GM12878 (cell line): ENCODE measurements around the gene CCL4. TPM values are rescaled to one million over a fixed set of nuclear protein-coding genes. Genes with fewer than 3 reads are reported as not detected.

Experiments
- ATAC-seq: fragments of 200-7000 bp; cut with Tn5 transposase; 3 replicates; pipeline ENCODE4 v1.9.1; 2020; ENCODE audit warnings: mild to moderate bottlenecking, moderate library complexity
- BruUV-seq: library from RNA; stranded (reverse); fragments of 400-500 nt; replicated peaks from 2 replicates; lab custom pipeline; 2021; lab: Mats Ljungman, UMichigan
- CTCF ChIA-PET: fragments of 300-600 bp; sonication (Branson Sonifier 250); formaldehyde crosslinking; extraction: SDS; loops from one replicate; lab custom pipeline; 2021; ENCODE audit warnings: inconsistent platforms; lab: Yijun Ruan, JAX
- POLR2A ChIA-PET: fragments of 350-600 bp; formaldehyde crosslinking; extraction: SDS; loops from one replicate; lab custom pipeline; 2021; ENCODE audit warnings: inconsistent platforms; lab: Charles Lee
- RAD21 ChIA-PET: fragments of 300-600 bp; sonication (Branson Sonifier 250); formaldehyde crosslinking; loops from one replicate; lab custom pipeline; 2023; ENCODE audit warnings: antibody characterized with exemption; ENCODE audit not compliant: unreplicated experiment; lab: Charles Lee
- SMC1A ChIA-PET: fragments of 300-600 bp; sonication (Branson Sonifier 250); formaldehyde crosslinking; loops from one replicate; lab custom pipeline; 2023; ENCODE audit not compliant: unreplicated experiment, uncharacterized antibody; lab: Charles Lee
- DNase-seq: peaks from one replicate; pipeline ENCODE4 v3.0.0-alpha.2; 2011; ENCODE audit warnings: low read depth, low spot score
- FAIRE-seq: peaks from 3 replicates; lab custom pipeline; 2011; peaks lifted over from hg19 to GRCh38; lab: Jason Lieb, UNC
- H2AFZ ChIP-seq: 2 replicates; pipeline ENCODE4 v1.6.0; 2011; ENCODE audit warnings: low read depth, low read length, control low read depth; ENCODE audit not compliant: control insufficient read depth
- H3K27ac ChIP-seq: 2 replicates; pipeline ENCODE4 v1.5.1; 2011; ENCODE audit warnings: control low read depth; ENCODE audit not compliant: control insufficient read depth, insufficient read depth
- H3K27me3 ChIP-seq, 2 experiments: replicated peaks in 1 of 2; 2 replicates each; pipeline versions ENCODE4 v1.6.0 to v1.6.1; 2011; ENCODE audit warnings: low read length in 1 of 2; ENCODE audit not compliant: control insufficient read depth in 2 of 2, insufficient read depth in 2 of 2
- H3K36me3 ChIP-seq, 2 experiments: 2 replicates each; pipeline ENCODE4 v1.5.1; 2011; ENCODE audit warnings: low read length in 1 of 2; ENCODE audit not compliant: control insufficient read depth in 2 of 2, insufficient read depth in 2 of 2
- H3K4me1 ChIP-seq: 2 replicates; pipeline ENCODE4 v1.6.1; 2011; ENCODE audit warnings: mild to moderate bottlenecking, low read length, moderate library complexity, mixed read lengths; ENCODE audit not compliant: control insufficient read depth, insufficient read depth
- H3K4me2 ChIP-seq: 2 replicates; pipeline ENCODE4 v1.6.0; 2011; ENCODE audit warnings: control low read depth; ENCODE audit not compliant: control insufficient read depth, insufficient read depth
- H3K4me3 ChIP-seq: fragments of 200-600 bp; sonication (generic); 2 replicates; pipeline ENCODE4 v1.5.1; 2016
- H3K79me2 ChIP-seq: 2 replicates; pipeline ENCODE4 v1.6.0; 2011; ENCODE audit warnings: low read length; ENCODE audit not compliant: control insufficient read depth, insufficient read depth
- H3K9ac ChIP-seq: 2 replicates; pipeline ENCODE4 v1.8.0; 2011; ENCODE audit warnings: low read length, control low read depth, mixed read lengths; ENCODE audit not compliant: control insufficient read depth, insufficient read depth
- H3K9me3 ChIP-seq: replicated peaks from 3 replicates; pipeline ENCODE4 v1.5.1; 2011; ENCODE audit warnings: mild to moderate bottlenecking, low read length; ENCODE audit not compliant: control insufficient read depth, insufficient read depth
- H4K20me1 ChIP-seq: 2 replicates; pipeline ENCODE4 v1.6.0; 2011; ENCODE audit not compliant: control insufficient read depth, insufficient read depth
- CREM ChIP-seq: IDR thresholded peaks from 2 replicates; pipeline ENCODE4 v1.6.1; 2014; ENCODE audit warnings: antibody characterized with exemption, low read depth
- POLR2A ChIP-seq: IDR thresholded peaks from 2 replicates; pipeline ENCODE4 v1.6.1; 2011; ENCODE audit warnings: low read depth, mild to moderate bottlenecking, low read length
- ZNF217 ChIP-seq: fragments of 450-650 bp; IDR thresholded peaks from 2 replicates; pipeline ENCODE4 v1.6.1; 2017; ENCODE audit warnings: antibody characterized with exemption, mild to moderate bottlenecking
- WGBS: methylation state at CpG from one replicate; pipeline ENCODE4 v1.1.6; 2016; ENCODE audit warnings: low lambda C conversion rate; ENCODE audit not compliant: insufficient replicate concordance, insufficient coverage; ENCODE audit errors: missing lambda C conversion rate; 5-methylcytosine and 5-hydroxymethylcytosine counted together
- in situ Hi-C: fragments of 300-500 bp; cut with MboI; formaldehyde crosslinking; loops from 9 replicates; pipeline ENCODE4 v1.14.3; 2018; ENCODE audit warnings: mixed read lengths
- intact Hi-C: fragments of 100-400 bp; cut with micrococcal nuclease; formaldehyde crosslinking; loops from one replicate; pipeline ENCODE4 v1.14.2; 2022; ENCODE audit not compliant: unreplicated experiment
- polyA plus RNA-seq, 11 experiments: library from polyadenylated mRNA; depleted of rRNA in 4 of 11; unstranded in 6 of 11; stranded (reverse) in 5 of 11; fragments of >200 nt; fragmentation: Nextera tagmentation in 4 of 11; fragmentation: Illumina TruSeq in 1 of 11; extraction: Ambion mirVana in 4 of 11; extraction: Trizol in 1 of 11; gene quantifications; 1 replicate in 1 of 11; 2 replicates in 10 of 11; pipeline versions ENCODE4 v1.2.1 to v1.2.3, GENCODE V29; 2011 to 2016; ENCODE audit warnings: inconsistent platforms in 2 of 11, missing spikeins in 2 of 11, low read depth in 1 of 11
- total RNA-seq, 4 experiments: library from RNA; depleted of rRNA in 3 of 4; stranded (reverse); fragments of >200 nt in 3 of 4; fragmentation: Illumina TruSeq in 1 of 4; extraction: Trizol in 1 of 4; gene quantifications; 2 replicates each; pipeline versions ENCODE4 v1.2.1 to v1.2.3, GENCODE V29; 2013 to 2021
- TF ChIP-seq, protein P1 (sequence below): fragments of 450-650 bp; IDR thresholded peaks from 2 replicates; pipeline ENCODE4 v1.6.1; 2017; ENCODE audit warnings: antibody characterized with exemption, mild to moderate bottlenecking, moderate library complexity

Gene CCL4
- total and polyA plus RNA-seq, 10 of the 15 experiments (the other 5 are each of a cell fraction or from before 2014, with no cell fraction given), result 18.7 to 741 (median 79.4) TPM

DNA sequence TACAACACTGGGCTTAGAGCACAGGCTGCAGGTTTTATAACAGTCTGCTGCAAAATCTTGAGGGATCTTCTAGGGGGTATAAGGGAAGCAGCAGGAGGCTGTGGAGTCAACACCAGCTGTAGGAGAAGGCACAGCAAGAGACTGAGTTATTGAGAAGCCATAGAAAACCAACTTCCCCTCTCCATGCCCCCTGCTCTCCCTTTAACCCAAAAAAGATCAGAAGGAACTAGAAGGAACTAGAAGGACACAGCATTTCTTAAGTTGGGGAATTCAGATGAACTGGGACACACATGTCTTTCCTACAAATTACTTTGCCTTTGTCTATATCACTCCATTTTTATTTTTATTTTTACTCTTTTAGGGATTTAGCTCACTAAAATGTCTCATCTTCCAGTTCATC is 45.7 kb upstream of the CCL4 start:
- no peaks in the 10 kb centered on the region for H3K36me3 ChIP-seq
- H3K4me3 ChIP-seq, result no peak overlapping the region
- ATAC-seq (no peak), FAIRE-seq (no peak), DNase-seq (no peak)
- H3K9ac ChIP-seq, result no peak overlapping the region
- H3K4me1 ChIP-seq, result no peaks in the 10 kb centered on the region
- no peaks in the 10 kb centered on the region for H3K27me3 ChIP-seq
- H3K9me3 ChIP-seq, result no peaks in the 10 kb centered on the region; the same call in 2 of the 3 replicates
- H3K79me2 ChIP-seq, result no peaks in the 10 kb centered on the region
- H3K4me2 ChIP-seq, result no peak overlapping the region
- ChIA-PET RAD21 (interaction anchor here (1.1 kb wide), 1 partner anchor 15 kb away, joined by 4 read pairs; no protein-coding TSS in a partner anchor), POLR2A (interaction anchor here (0.9 kb wide), 1 partner anchor 14 kb away, joined by 3 read pairs; no protein-coding TSS in a partner anchor), CTCF (interaction anchor here (0.8 to 2.2 kb wide), 4 partner anchors 13 to 91 kb away, joined by 3 to 8 read pairs (median 6); partner anchors contain the start of gene CCL14), SMC1A (interaction anchor here (0.9 to 1.8 kb wide), 3 partner anchors 15 to 91 kb away, joined by 3 to 6 read pairs (median 4); no protein-coding TSS in a partner anchor)
- no peak overlapping the region for H2AFZ ChIP-seq
- in situ Hi-C loops, result no loop called here
- TF ChIP-seq POLR2A (no peak), ZNF217 (no peak), CREM (no peak)
- BruUV-seq, result no TSS peak
- no peaks in the 10 kb centered on the region for H4K20me1 ChIP-seq
- H3K27ac ChIP-seq, result no peak overlapping the region
- intact Hi-C loops, result no loop called here

DNA sequence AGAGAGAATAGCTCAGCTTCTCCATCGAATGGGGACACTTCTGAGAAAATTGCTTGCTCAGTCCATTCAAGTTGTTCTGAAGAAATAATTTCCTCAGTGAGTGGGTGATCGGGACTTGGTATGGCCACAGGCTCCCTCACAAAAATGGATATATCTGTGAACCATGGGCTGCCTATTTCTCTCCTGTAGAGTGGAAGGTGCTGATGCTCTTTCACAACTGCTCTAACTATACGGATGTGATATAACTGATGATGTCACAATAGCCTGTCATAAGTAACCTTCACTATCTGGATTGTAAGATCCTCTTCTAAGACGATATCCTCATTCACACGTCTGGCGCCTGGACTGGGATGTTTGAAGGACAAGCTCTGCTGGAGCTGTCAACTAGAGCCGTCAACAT is 44.2 kb upstream of the CCL4 start:
- H3K9ac ChIP-seq, result no peak overlapping the region
- no peaks in the 10 kb centered on the region for H3K27me3 ChIP-seq
- in situ Hi-C loops (no loop called here), intact Hi-C loops (no loop called here)
- H2AFZ ChIP-seq, result no peak overlapping the region
- FAIRE-seq (no peak), DNase-seq (no peak), ATAC-seq (no peak)
- POLR2A ChIA-PET, result no interaction called here
- RAD21 ChIA-PET, result no interaction called here
- no peak overlapping the region for H3K27ac ChIP-seq
- SMC1A ChIA-PET, result interaction anchor here (1.0 to 1.8 kb wide), 3 partner anchors 9 to 55 kb away, joined by 3 to 6 read pairs (median 4); no protein-coding TSS in a partner anchor
- TF ChIP-seq, protein P1, sequence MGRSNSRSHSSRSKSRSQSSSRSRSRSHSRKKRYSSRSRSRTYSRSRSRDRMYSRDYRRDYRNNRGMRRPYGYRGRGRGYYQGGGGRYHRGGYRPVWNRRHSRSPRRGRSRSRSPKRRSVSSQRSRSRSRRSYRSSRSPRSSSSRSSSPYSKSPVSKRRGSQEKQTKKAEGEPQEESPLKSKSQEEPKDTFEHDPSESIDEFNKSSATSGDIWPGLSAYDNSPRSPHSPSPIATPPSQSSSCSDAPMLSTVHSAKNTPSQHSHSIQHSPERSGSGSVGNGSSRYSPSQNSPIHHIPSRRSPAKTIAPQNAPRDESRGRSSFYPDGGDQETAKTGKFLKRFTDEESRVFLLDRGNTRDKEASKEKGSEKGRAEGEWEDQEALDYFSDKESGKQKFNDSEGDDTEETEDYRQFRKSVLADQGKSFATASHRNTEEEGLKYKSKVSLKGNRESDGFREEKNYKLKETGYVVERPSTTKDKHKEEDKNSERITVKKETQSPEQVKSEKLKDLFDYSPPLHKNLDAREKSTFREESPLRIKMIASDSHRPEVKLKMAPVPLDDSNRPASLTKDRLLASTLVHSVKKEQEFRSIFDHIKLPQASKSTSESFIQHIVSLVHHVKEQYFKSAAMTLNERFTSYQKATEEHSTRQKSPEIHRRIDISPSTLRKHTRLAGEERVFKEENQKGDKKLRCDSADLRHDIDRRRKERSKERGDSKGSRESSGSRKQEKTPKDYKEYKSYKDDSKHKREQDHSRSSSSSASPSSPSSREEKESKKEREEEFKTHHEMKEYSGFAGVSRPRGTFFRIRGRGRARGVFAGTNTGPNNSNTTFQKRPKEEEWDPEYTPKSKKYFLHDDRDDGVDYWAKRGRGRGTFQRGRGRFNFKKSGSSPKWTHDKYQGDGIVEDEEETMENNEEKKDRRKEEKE, result no peak
- no peaks in the 10 kb centered on the region for H3K4me1 ChIP-seq
- no peaks in the 10 kb centered on the region; the same call in 2 of the 3 replicates for H3K9me3 ChIP-seq
- 56% methylated on average over 7 of the region's 7 CpGs for WGBS
- CTCF ChIA-PET, result interaction anchor here (1.3 kb wide), 1 partner anchor 12 kb away, joined by 3 read pairs; no protein-coding TSS in a partner anchor
- H3K4me3 ChIP-seq, result no peak overlapping the region
- H3K4me2 ChIP-seq, result no peak overlapping the region
- no peaks in the 10 kb centered on the region for H4K20me1 ChIP-seq
- H3K79me2 ChIP-seq, result no peaks in the 10 kb centered on the region
- no peaks in the 10 kb centered on the region for H3K36me3 ChIP-seq
- BruUV-seq, result no TSS peak
